ENCODE measurements around the gene SPATA9. TPM values are rescaled to one million over a fixed set of nuclear protein-coding genes. Genes with fewer than 3 reads are reported as not detected.
A peak's percentile ranks its signal among the peaks of the same experiment; 100 is the strongest.

Gene SPATA9
- total and polyA plus RNA-seq, 9 of the 15 experiments (the other 6 are each of a cell fraction or from before 2014, with no cell fraction given): 0.16 to 5.5 (median 0.39) TPM; not detected in 3

DNA sequence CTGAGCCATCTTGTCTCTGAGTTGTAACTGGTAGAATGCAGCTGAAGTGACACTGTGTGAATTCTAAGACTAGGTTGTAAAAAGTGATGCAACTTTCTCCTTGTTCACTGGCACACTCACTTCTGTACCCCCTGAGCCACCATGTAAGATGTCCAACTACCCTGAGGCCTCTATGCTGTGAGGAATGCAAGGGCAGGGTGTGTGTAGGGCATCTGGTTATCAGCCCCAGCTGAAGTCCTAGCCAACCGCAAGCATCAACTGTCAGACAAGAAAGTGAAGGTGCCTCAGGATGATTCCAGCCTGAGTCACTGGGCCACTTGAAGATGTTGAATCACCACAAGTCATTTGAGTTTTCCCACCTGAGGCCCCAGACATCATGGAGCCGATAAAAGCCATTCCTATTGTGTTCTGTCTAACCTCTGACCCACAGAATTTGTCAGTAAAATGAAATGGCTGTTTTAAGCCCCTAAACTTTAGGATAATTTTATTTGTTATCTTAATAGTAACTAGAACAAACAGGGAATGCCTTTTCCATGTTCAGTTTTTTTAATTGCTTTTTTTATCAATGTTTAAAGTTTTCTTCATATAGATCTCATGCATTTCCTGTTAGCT is 29.7 kb upstream of the SPATA9 start (continued):
- TF ChIP-seq TAF7 (tag; IDR thresholded peaks at IDR 0.05) (no peak; the same call in 1 of the 2 replicates), MED1 (CRISPR knock-in tag; IDR thresholded peaks at IDR 0.05; ENCODE audit: borderline replicate concordance) (no peak), SMAD3 (CRISPR knock-in tag; conservative IDR thresholded peaks at IDR 0.05) (0 out of 2 replicates have a peak, but pooled peaks have one; percentile 40), ZNF830 (CRISPR knock-in tag; IDR thresholded peaks at IDR 0.05) (no peak), ZNF668 (CRISPR knock-in tag; IDR thresholded peaks at IDR 0.05) (no peak), BMI1 (IDR thresholded peaks at IDR 0.05; ENCODE audit: low read length) (no peak), MYC (IDR thresholded peaks at IDR 0.05; ENCODE audit: low read depth, low read length) (peak; percentile 83), MYC (CRISPR knock-in tag; IDR thresholded peaks at IDR 0.05; ENCODE audit: borderline replicate concordance, low read depth) (no peak; the same call in 1 of the 2 replicates), ZNF133 (CRISPR knock-in tag; IDR thresholded peaks at IDR 0.05) (no peak), DIDO1 (tag; IDR thresholded peaks at IDR 0.05; ENCODE audit: low read depth) (no peak), MLLT1 (IDR thresholded peaks at IDR 0.05) (peak; percentile 93 to 99), STAT5B (CRISPR knock-in tag; IDR thresholded peaks at IDR 0.05) (no peak), TCFL5 (CRISPR knock-in tag; conservative IDR thresholded peaks at IDR 0.05) (no peak), LCOR (CRISPR knock-in tag; IDR thresholded peaks at IDR 0.05) (peak; percentile 58; the same call in 1 of the 2 replicates), KLF1 (tag; IDR thresholded peaks at IDR 0.05) (no peak), ILF3 (IDR thresholded peaks at IDR 0.05; ENCODE audit: borderline replicate concordance) (no peak), CHD1 (IDR thresholded peaks at IDR 0.05; ENCODE audit: low read length) (no peak), TFAM (CRISPR knock-in tag; conservative IDR thresholded peaks at IDR 0.05) (no peak), NFYB (IDR thresholded peaks at IDR 0.05; ENCODE audit: extremely low read depth, insufficient read length) (no peak), MYBL2 (IDR thresholded peaks at IDR 0.05; ENCODE audit: low read depth) (no peak), MYBL2 (CRISPR knock-in tag; IDR thresholded peaks at IDR 0.05; ENCODE audit: borderline replicate concordance) (no peak), NR2C1 (IDR thresholded peaks at IDR 0.05) (peak; percentile 78), NR2C1 (tag; IDR thresholded peaks at IDR 0.05) (peak; percentile 81), CTBP1 (IDR thresholded peaks at IDR 0.05; ENCODE audit: borderline replicate concordance) (peak; percentile 100)
- TF ChIP-seq, protein P1, sequence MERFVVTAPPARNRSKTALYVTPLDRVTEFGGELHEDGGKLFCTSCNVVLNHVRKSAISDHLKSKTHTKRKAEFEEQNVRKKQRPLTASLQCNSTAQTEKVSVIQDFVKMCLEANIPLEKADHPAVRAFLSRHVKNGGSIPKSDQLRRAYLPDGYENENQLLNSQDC (CRISPR knock-in tag; IDR thresholded peaks at IDR 0.05): no peak
- TF ChIP-seq, protein P2, sequence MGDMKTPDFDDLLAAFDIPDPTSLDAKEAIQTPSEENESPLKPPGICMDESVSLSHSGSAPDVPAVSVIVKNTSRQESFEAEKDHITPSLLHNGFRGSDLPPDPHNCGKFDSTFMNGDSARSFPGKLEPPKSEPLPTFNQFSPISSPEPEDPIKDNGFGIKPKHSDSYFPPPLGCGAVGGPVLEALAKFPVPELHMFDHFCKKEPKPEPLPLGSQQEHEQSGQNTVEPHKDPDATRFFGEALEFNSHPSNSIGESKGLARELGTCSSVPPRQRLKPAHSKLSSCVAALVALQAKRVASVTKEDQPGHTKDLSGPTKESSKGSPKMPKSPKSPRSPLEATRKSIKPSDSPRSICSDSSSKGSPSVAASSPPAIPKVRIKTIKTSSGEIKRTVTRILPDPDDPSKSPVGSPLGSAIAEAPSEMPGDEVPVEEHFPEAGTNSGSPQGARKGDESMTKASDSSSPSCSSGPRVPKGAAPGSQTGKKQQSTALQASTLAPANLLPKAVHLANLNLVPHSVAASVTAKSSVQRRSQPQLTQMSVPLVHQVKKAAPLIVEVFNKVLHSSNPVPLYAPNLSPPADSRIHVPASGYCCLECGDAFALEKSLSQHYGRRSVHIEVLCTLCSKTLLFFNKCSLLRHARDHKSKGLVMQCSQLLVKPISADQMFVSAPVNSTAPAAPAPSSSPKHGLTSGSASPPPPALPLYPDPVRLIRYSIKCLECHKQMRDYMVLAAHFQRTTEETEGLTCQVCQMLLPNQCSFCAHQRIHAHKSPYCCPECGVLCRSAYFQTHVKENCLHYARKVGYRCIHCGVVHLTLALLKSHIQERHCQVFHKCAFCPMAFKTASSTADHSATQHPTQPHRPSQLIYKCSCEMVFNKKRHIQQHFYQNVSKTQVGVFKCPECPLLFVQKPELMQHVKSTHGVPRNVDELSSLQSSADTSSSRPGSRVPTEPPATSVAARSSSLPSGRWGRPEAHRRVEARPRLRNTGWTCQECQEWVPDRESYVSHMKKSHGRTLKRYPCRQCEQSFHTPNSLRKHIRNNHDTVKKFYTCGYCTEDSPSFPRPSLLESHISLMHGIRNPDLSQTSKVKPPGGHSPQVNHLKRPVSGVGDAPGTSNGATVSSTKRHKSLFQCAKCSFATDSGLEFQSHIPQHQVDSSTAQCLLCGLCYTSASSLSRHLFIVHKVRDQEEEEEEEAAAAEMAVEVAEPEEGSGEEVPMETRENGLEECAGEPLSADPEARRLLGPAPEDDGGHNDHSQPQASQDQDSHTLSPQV (IDR thresholded peaks at IDR 0.05): peak; percentile 93
